ENCODE results near the gene EVC2.

DNA sequence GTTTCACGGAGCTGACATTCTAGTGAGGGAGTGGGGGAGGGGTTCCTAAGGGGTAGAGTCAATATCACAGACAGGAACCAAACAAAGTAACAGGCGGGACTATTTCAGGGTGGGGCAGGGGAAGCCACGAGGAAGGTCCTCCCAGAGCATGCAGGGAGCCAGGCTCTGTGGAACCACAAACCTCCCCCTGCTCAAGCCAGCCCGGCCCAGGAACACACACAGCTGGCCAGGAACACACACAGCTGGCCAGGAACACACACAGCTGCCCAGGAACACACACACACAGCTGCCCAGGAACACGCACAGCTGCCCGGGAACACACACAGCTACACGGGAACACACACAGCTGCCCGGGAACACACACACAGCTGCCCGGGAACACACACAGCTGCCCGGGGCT is 24.8 kb downstream of the EVC2 start:
- TF ChIP-seq TARDBP (CRISPR knock-in tag; IDR thresholded peaks at IDR 0.05) (no peak), TBP (CRISPR knock-in tag; IDR thresholded peaks at IDR 0.05) (no peak), KAT7 (CRISPR knock-in tag; IDR thresholded peaks at IDR 0.05; ENCODE audit: borderline replicate concordance) (no peak), ZBTB1 (CRISPR knock-in tag; IDR thresholded peaks at IDR 0.05; ENCODE audit: borderline replicate concordance) (no peak), SP2 (CRISPR knock-in tag; IDR thresholded peaks at IDR 0.05) (no peak), SMYD3 (CRISPR knock-in tag; IDR thresholded peaks at IDR 0.05) (no peak), ZNF12 (CRISPR knock-in tag; IDR thresholded peaks at IDR 0.05) (no peak), ZNF263 (CRISPR knock-in tag; IDR thresholded peaks at IDR 0.05) (no peak), EEA1 (CRISPR knock-in tag; IDR thresholded peaks at IDR 0.05; ENCODE audit: borderline replicate concordance) (no peak)
- TF ChIP-seq, protein P1, sequence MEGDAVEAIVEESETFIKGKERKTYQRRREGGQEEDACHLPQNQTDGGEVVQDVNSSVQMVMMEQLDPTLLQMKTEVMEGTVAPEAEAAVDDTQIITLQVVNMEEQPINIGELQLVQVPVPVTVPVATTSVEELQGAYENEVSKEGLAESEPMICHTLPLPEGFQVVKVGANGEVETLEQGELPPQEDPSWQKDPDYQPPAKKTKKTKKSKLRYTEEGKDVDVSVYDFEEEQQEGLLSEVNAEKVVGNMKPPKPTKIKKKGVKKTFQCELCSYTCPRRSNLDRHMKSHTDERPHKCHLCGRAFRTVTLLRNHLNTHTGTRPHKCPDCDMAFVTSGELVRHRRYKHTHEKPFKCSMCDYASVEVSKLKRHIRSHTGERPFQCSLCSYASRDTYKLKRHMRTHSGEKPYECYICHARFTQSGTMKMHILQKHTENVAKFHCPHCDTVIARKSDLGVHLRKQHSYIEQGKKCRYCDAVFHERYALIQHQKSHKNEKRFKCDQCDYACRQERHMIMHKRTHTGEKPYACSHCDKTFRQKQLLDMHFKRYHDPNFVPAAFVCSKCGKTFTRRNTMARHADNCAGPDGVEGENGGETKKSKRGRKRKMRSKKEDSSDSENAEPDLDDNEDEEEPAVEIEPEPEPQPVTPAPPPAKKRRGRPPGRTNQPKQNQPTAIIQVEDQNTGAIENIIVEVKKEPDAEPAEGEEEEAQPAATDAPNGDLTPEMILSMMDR (CRISPR knock-in tag; IDR thresholded peaks at IDR 0.05): no peak
